Esophagus (tissue), 2 donors: ENCODE results near the gene HOXA5. TPM values are rescaled to one million over a fixed set of nuclear protein-coding genes. Genes with fewer than 3 reads are reported as not detected.

ENCODE experiments used
- H3K27ac ChIP-seq, 2 donors: one replicate each; pipeline ENCODE4 v1.5.1; 2013; ENCODE audit warnings: low read depth in 2 of 2, mild to moderate bottlenecking in 2 of 2, inconsistent platforms in 1 of 2, low read length in 1 of 2, moderate library complexity in 1 of 2
- H3K27me3 ChIP-seq, 2 donors: one replicate each; pipeline ENCODE4 v1.6.1; 2013; ENCODE audit warnings: low read length in 2 of 2, control low read depth in 1 of 2, mild to moderate bottlenecking in 1 of 2; ENCODE audit not compliant: insufficient read depth in 2 of 2, control insufficient read depth in 1 of 2
- H3K36me3 ChIP-seq, 2 donors: one replicate each; pipeline ENCODE4 v1.6.1; 2013; ENCODE audit warnings: low read length in 1 of 2; ENCODE audit not compliant: control insufficient read depth in 2 of 2, insufficient read depth in 2 of 2
- H3K4me1 ChIP-seq, 2 donors: one replicate each; pipeline ENCODE4 v1.6.1; 2013; ENCODE audit warnings: low read length in 1 of 2; ENCODE audit not compliant: control insufficient read depth in 2 of 2, insufficient read depth in 2 of 2
- H3K4me3 ChIP-seq, 2 donors: one replicate each; pipeline ENCODE4 v1.5.1; 2013; ENCODE audit warnings: low read length in 2 of 2, mild to moderate bottlenecking in 2 of 2, low read depth in 1 of 2, moderate library complexity in 1 of 2
- H3K9me3 ChIP-seq, 2 donors: one replicate each; pipeline ENCODE4 v1.6.1; 2013; ENCODE audit warnings: mild to moderate bottlenecking in 2 of 2, low read depth in 1 of 2, low read length in 1 of 2, moderate library complexity in 1 of 2; ENCODE audit not compliant: control insufficient read depth in 2 of 2, insufficient read depth in 1 of 2
- WGBS, 2 donors: extraction: QIAGEN DNeasy Blood & Tissue Kit; methylation state at CpG; one replicate each; pipeline ENCODE4 v1.1.7; 2013; 5-methylcytosine and 5-hydroxymethylcytosine counted together
- polyA plus RNA-seq, 2 donors: library from polyadenylated mRNA; stranded (reverse); fragments of 200-250 nt; gene quantifications; one replicate each; pipeline ENCODE4 v1.2.3, GENCODE V29; 2013
- donor health status: healthy with polysubstance abuse.
- donor health status: Bipolar disorder and iron deficiency.

HOXA5 gene
- polyA plus RNA-seq, 2 donors, result 1.7 to 3.5 TPM

DNA sequence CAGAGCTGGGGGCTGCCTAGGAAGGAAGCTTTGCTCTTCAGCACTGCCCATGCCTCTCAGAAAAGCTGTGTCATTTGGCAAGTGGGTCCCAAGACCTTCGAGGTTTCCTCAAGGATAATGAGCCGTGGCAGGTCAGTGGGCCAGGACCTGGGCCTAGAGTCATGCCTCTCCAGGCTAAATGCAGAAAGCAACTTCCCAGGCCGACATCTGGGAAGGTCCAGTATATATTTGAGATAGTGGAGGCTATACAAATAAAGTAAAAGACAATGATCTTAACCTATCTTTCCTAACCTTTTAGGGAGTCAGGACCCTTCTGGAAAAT lies 33.0 kb upstream of the HOXA5 start:
- H3K27me3 ChIP-seq, result peaks cover 10 to 46% of the 10 kb centered on the region in 2 donors
- no peaks in the 10 kb centered on the region for H3K36me3 ChIP-seq
- H3K4me3 ChIP-seq, result no peak overlapping the region
- no peak overlapping the region for H3K27ac ChIP-seq
- peaks cover 2 to 9% of the 10 kb centered on the region in 2 donors for H3K4me1 ChIP-seq
- 87 to 90% methylated on average over 3 of the region's 3 CpGs for WGBS, 2 donors
- H3K9me3 ChIP-seq, result no peaks in the 10 kb centered on the region

DNA sequence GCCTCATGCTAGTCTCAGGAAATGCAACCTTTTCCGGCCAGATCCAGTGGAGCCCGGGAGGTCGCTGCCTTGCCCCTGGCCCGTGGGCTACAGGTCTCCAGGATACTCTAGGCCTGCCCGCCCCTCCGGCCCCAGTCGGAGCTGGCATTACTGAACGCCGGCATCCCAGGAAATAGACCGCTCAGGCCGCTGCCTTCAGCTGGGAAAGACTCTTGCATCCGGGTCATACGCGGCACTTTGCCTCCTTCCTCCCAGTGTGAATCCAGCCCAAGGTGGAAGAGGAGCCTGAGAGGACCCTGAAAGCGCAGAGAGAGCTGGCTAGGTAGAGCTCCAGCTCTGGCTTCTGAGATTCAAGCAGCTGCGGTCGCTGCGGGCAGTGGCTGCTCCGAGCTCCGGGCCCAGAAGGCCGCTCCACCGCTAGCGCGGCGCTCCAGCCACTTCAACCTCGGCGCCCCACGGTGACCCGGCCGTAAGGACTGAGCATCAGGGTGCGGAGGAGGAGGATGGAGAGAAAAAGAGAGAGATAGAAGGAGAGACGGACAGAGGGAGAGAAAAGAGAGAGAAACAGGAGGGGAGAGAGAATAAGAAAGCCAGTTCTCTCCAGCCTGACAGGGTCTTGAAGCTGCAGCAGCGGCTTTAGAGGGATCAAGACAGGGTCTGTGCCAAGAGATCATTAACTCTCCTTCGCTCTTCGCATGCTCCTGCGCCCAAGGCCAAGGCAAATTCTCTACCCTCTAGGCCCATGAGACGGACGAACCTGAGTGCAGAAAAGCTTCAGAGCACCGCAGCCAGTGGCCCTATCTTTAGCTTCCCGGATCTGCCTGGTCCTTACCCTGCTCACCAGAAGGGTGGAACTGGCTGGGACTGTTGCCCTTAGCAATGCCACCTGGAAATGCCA lies 32.4 kb upstream of the HOXA5 start:
- peaks cover 9 to 51% of the 10 kb centered on the region in 2 donors for H3K27me3 ChIP-seq
- no peaks in the 10 kb centered on the region for H3K9me3 ChIP-seq
- H3K27ac ChIP-seq, result no peak overlapping the region
- no peaks in the 10 kb centered on the region for H3K36me3 ChIP-seq
- H3K4me1 ChIP-seq, result peaks cover 2 to 9% of the 10 kb centered on the region in 2 donors
- 57 to 78% methylated on average over 40 of the region's 40 CpGs for WGBS, 2 donors
- H3K4me3 ChIP-seq, result no peak overlapping the region

DNA sequence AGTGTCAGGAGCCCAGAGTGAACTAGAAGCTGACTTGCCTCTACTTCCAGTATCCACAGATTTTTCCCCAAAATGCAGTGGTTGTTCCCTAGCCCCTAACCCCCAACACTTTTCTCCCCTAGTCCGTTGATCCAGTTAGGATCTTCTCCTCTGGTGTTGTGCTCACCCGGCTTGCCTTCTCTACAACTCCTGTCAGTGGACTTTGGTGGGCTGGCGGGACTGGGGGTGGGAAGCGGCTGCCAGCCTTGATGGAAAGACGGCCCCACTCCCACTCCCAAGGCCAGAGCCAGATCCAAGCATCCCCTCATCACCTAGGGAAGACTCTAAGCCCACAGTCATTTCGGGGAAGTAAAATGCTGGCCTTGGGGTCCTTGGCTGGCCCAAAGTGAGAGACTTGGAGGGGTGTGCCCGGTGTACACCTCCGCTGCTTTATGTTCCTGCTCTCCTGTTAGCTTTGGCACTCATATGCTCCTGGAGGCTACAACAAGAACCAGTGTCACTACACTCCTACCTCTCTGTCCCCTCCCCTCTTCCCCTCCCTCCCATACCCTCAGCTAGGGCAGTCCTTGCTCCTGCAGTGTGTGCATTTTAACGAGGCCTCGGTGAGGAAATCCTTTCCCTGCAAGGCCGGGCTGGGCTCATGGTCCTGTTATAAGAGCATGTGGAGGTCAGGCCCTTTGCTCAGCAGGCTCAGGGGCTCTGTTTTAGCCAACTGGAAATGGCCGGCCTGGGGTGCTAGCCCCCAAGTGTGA lies 31.6 kb upstream of the HOXA5 start:
- 53 to 70% methylated on average over 12 of the region's 12 CpGs for WGBS, 2 donors
- Histone ChIP-seq H3K27ac (no peak overlapping the region), H3K9me3 (no peaks in the 10 kb centered on the region), H3K4me3 (no peak overlapping the region), H3K27me3 (peaks cover 7 to 48% of the 10 kb centered on the region in 2 donors), H3K4me1 (peaks cover 2 to 9% of the 10 kb centered on the region in 2 donors), H3K36me3 (no peaks in the 10 kb centered on the region)

DNA sequence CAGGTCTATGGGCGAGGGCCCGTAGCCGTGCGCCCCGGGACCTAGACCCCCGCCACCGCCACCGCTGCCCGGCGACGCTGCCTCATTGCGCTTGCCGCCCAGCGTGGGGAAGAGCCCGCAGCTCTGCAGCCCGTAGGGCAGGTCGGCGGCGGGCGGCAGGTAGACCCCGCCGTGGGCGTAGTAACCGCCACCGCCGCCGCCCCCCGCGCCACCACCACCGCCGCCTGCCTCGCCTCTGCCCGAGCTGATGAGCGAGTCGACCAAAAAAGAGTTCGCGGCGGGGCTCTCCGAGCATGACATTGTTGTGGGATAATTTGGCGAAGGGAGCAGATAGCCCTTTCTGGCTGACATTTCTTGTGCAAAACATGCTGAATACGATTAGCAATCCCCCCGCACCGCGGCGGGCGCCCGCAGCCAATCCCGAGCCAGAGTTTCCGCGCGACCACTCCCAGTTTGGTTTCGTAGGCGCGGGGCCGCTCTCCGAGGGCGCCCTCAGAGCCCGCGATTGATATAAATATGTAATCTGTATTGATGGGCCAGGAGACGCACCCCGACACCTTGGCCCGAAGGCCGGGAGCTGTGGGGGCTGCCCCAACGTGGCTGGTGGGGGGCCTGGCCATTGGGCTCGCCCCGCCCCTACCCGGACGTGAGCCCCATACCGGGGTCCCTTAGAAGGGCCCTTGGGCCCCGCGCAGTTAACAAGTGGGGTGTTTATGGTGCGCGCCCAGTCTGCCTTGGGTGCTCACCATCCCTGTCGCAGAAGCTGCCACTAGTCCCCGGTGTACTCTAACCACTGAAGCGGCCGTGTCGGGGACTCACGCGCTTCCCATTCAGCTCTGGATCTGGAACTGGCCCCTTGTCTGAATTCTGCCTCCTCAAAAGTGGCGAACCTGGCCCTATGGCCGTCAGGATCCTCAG lies 30.7 kb upstream of the HOXA5 start, which contains the start of gene HOXA10:
TSS of gene HOXA10 (minus strand) at position 365 of the 918 bp plus-strand sequence. CDS start at position 351, 14 bp downstream.
- no peaks in the 10 kb centered on the region for H3K9me3 ChIP-seq
- H3K27ac ChIP-seq, result no peak within 1 kb of the TSS
- peak within 1 kb of the TSS; percentile 42 to 54 for H3K4me3 ChIP-seq
- H3K4me1 ChIP-seq, result peaks cover 2 to 5% of the 10 kb centered on the region in 2 donors
- 7 to 10% methylated on average over 76 to 82 of the region's 82 CpGs for WGBS, 2 donors
- H3K27me3 ChIP-seq, result peaks cover 7 to 50% of the 10 kb centered on the region in 2 donors
- no peaks in the 10 kb centered on the region for H3K36me3 ChIP-seq

DNA sequence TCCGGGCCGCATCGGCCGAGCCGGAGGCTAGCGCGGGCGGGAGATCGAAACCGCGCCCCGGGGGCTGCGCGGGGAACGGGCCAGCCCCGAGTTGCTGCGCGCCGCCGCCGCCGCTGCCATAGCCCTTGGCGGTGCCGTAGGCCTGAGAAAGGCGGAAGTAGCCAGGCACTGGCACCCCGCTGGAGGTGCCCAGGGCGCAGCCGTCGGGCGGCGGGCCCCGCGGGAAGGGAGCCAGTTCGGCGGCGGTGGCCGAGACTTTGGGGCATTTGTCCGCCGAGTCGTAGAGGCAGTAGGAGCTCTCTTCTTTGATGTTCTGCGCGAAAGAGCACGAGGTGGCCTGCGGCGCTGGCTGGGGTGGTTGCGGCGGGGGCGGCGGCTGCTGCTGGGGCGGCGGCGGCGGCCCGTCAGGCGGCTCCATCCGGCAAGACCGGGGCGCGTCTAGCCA lies 30.1 kb upstream of the HOXA5 start:
- Histone ChIP-seq H3K4me3 (peak overlapping the region; percentile 42 to 54), H3K27me3 (peaks cover 8 to 52% of the 10 kb centered on the region in 2 donors), H3K36me3 (no peaks in the 10 kb centered on the region), H3K27ac (no peak overlapping the region), H3K4me1 (peaks cover 2 to 5% of the 10 kb centered on the region in 2 donors), H3K9me3 (no peaks in the 10 kb centered on the region)
- 1% methylated on average over 42 to 59 of the region's 59 CpGs for WGBS, 2 donors

DNA sequence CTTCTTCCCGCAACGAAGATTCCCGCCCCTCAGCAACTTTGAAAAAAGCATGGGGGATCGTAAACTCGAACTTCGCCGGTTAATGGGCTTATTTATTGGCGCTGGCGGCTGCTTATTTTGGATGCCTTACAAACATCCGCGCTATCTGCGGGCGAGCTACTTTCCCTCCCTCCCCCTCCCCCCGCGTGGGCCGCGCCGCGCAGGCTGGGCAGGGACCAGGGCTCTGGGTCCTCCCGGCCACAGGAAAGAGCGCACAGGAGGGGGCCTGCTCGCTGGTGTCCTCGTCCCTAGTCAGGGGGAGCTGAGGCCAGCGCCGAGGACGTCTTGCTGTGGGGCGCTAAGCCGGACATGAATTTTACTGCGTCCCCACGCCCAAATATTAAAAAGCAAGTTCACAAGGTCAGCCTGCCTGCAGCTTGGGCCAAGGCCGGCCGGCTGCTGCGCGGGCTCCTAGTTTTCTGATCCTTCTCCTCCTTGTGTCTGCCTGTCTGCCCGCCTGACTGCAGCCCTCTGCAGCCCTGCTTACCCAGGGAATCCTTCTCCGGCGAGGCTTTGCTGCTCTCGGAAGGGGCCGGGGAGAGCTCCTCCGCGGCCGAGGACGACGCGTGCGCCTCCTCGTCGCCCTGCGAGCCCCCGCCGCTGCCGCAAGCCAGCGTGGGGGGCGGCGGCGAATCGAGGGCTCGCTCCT lies 29.5 kb upstream of the HOXA5 start:
- peaks cover 0 to 4% of the 10 kb centered on the region in 2 donors for H3K9me3 ChIP-seq
- no peak overlapping the region for H3K27ac ChIP-seq
- peaks cover 2 to 5% of the 10 kb centered on the region in 2 donors for H3K4me1 ChIP-seq
- H3K36me3 ChIP-seq, result no peaks in the 10 kb centered on the region
- H3K4me3 ChIP-seq, result peak overlapping the region; percentile 42 to 54
- H3K27me3 ChIP-seq, result peaks cover 12 to 56% of the 10 kb centered on the region in 2 donors
- WGBS, 2 donors, result 2 to 3% methylated on average over 57 to 58 of the region's 58 CpGs

DNA sequence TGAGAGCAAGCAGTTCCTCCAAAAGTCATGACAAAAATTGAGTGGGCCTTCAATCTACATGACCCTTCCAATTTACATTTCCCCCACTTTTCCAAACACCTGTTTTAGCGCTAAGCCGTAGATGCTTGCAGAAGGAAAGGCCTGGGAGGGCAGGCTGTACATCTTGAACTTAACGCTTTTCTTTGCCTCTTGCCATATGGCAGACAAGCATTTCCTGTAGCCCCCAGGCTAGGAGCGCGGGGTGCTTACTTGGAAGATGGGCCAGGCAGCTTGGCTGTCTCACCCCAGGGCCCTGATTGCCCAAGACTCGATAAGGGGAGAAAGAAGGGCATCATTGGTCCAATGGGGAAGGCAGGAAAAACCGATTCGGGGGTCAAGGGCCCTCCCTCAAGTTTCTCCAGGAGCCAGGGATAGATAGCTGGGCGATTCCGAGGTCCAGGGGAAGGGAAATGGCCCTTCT lies 28.9 kb upstream of the HOXA5 start:
- Histone ChIP-seq H3K36me3 (no peaks in the 10 kb centered on the region), H3K27me3 (peaks cover 12 to 61% of the 10 kb centered on the region in 2 donors), H3K27ac (no peak overlapping the region), H3K4me3 (peak overlapping the region in 1 of 2 donors; percentile 54), H3K4me1 (peaks cover 2 to 5% of the 10 kb centered on the region in 2 donors), H3K9me3 (peaks cover 0 to 4% of the 10 kb centered on the region in 2 donors)
- 9 to 13% methylated on average over 10 of the region's 10 CpGs for WGBS, 2 donors

DNA sequence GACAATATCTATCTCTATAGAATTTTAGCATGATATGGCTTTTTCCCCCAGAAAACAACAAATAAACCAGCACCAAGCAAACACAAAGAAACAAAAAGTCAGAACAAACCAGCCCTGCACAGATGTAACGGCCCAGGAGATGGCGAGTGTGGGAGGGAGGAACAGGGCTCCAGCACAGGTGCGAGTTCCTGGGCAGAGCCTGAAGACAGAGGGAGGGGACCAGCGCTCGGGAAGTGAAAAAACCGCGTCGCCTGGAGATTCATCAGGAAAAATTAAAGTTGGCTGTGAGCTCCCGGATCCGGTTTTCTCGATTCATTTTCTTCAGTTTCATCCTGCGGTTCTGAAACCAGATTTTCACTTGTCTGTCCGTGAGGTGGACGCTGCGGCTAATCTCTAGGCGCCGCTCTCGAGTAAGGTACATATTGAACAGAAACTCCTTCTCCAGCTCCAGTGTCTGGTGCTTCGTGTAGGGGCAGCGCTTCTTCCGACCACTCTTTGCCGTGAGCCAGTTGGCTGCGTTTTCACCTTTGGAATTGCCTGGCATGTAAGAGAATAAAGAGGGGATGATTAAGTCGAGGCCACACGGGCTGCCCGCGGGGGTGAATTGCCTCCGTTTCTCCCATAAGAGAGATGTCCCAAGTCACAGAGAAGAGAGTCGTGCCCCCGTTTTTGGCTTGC lies 28.3 kb upstream of the HOXA5 start:
- peak overlapping the region in 1 of 2 donors; percentile 4 for H3K4me3 ChIP-seq
- H3K27ac ChIP-seq, result no peak overlapping the region
- H3K9me3 ChIP-seq, result peaks cover 0 to 4% of the 10 kb centered on the region in 2 donors
- H3K36me3 ChIP-seq, result no peaks in the 10 kb centered on the region
- H3K27me3 ChIP-seq, result peaks cover 12 to 60% of the 10 kb centered on the region in 2 donors
- H3K4me1 ChIP-seq, result peaks cover 2 to 5% of the 10 kb centered on the region in 2 donors
- 9% methylated on average over 30 of the region's 30 CpGs for WGBS, 2 donors
